ENCODE data around the gene PIM1.
A peak's percentile ranks its signal among the peaks of the same experiment; 100 is the strongest.

The PIM1 gene

GRCh38 chr6:37222125-37222967, 52.4 kb downstream of the PIM1 start:
- H3K36me3 Mint-ChIP-seq (ENCODE audit: low read depth): no peaks in the 10 kb centered on the region
- TF ChIP-seq CTCF (IDR thresholded peaks at IDR 0.05; ENCODE audit: unreplicated experiment in 3 of 3): no peak
- no peaks in the 10 kb centered on the region for H3K27me3 Mint-ChIP-seq (ENCODE audit: low read depth)
- peaks cover 3% of the 10 kb centered on the region for H3K9me3 Mint-ChIP-seq
- peak overlapping the region; percentile 85 to 88 (median 85) for H3K4me3 Mint-ChIP-seq
- peak overlapping the region; percentile 82 to 97 (median 87) for H3K27ac Mint-ChIP-seq
- peaks cover 23% of the 10 kb centered on the region for H3K4me1 Mint-ChIP-seq

- no peak for TF ChIP-seq CTCF (IDR thresholded peaks at IDR 0.05; ENCODE audit: unreplicated experiment in 3 of 3)
- Mint-ChIP-seq H3K9me3 (peaks cover 3% of the 10 kb centered on the region), H3K4me1 (peaks cover 23% of the 10 kb centered on the region), H3K4me3 (peak overlapping the region; percentile 78 to 85 (median 85)), H3K27me3 (ENCODE audit: low read depth) (no peaks in the 10 kb centered on the region), H3K27ac (peak overlapping the region; percentile 82 to 97 (median 87)), H3K36me3 (ENCODE audit: low read depth) (no peaks in the 10 kb centered on the region)
These were observed 53.0 kb downstream of the PIM1 start for GRCh38 chr6:37222992-37223391.

All from nephron (organoid).